ENCODE measurements around the gene TRAF4.

The TRAF4 gene

DNA sequence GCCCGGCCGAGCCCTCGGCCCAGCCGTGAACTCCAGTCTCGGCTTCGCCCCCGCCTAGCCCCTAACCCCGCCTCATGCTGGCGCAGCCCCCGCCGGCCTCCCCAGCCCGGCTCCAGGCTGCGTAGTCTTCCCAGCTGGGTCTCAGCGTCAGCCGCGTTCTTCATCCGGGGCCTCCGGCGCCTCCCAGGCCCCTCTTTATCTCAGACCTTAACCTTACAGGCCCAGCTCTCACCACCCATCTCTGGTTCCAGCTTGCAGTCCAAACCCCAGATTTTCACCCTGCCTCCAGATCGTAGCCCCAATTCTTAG is 32.1 kb upstream of the TRAF4 start, which contains the start of gene PROCA1:
Gene PROCA1, minus strand, starts transcription at position 166 of the 309 bp plus-strand sequence. CDS start 228 bp downstream, outside the sequence.
- no peak for TF ChIP-seq FOXP2 (optimal IDR thresholded peaks at IDR 0.05; ENCODE audit: borderline replicate concordance, extremely low read depth, extremely low read length, insufficient read depth)
- TF ChIP-seq POLR2AphosphoS5 (IDR thresholded peaks at IDR 0.05; ENCODE audit: low read depth, low read length) = no peak
- TF ChIP-seq, protein P1, sequence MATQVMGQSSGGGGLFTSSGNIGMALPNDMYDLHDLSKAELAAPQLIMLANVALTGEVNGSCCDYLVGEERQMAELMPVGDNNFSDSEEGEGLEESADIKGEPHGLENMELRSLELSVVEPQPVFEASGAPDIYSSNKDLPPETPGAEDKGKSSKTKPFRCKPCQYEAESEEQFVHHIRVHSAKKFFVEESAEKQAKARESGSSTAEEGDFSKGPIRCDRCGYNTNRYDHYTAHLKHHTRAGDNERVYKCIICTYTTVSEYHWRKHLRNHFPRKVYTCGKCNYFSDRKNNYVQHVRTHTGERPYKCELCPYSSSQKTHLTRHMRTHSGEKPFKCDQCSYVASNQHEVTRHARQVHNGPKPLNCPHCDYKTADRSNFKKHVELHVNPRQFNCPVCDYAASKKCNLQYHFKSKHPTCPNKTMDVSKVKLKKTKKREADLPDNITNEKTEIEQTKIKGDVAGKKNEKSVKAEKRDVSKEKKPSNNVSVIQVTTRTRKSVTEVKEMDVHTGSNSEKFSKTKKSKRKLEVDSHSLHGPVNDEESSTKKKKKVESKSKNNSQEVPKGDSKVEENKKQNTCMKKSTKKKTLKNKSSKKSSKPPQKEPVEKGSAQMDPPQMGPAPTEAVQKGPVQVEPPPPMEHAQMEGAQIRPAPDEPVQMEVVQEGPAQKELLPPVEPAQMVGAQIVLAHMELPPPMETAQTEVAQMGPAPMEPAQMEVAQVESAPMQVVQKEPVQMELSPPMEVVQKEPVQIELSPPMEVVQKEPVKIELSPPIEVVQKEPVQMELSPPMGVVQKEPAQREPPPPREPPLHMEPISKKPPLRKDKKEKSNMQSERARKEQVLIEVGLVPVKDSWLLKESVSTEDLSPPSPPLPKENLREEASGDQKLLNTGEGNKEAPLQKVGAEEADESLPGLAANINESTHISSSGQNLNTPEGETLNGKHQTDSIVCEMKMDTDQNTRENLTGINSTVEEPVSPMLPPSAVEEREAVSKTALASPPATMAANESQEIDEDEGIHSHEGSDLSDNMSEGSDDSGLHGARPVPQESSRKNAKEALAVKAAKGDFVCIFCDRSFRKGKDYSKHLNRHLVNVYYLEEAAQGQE (IDR thresholded peaks at IDR 0.05; ENCODE audit: insufficient read depth in 1 of 2, low read depth in 2 of 2, low read length in 2 of 2) = no peak
- TF ChIP-seq TAF1 (IDR thresholded peaks at IDR 0.05; ENCODE audit: borderline replicate concordance, insufficient read depth, low read length) = no peak

- TF ChIP-seq POLR2AphosphoS5 (IDR thresholded peaks at IDR 0.05; ENCODE audit: low read depth, low read length) = no peak
- TF ChIP-seq, protein P1 (IDR thresholded peaks at IDR 0.05; ENCODE audit: insufficient read depth in 1 of 2, low read depth in 2 of 2, low read length in 2 of 2) = no peak
- TF ChIP-seq FOXP2 (optimal IDR thresholded peaks at IDR 0.05; ENCODE audit: borderline replicate concordance, extremely low read depth, extremely low read length, insufficient read depth) = no peak
- TF ChIP-seq TAF1 (IDR thresholded peaks at IDR 0.05; ENCODE audit: borderline replicate concordance, insufficient read depth, low read length) = no peak
- TF ChIP-seq SIN3A (IDR thresholded peaks at IDR 0.05; ENCODE audit: borderline replicate concordance, insufficient read depth, low read length) = no peak
These were observed 31.6 kb upstream of the TRAF4 start for GRCh38 chr17:28712032-28712704.

GRCh38 chr17:28712705-28713415 is 31.0 kb upstream of the TRAF4 start:
- no peak for TF ChIP-seq FOXP2 (optimal IDR thresholded peaks at IDR 0.05; ENCODE audit: borderline replicate concordance, extremely low read depth, extremely low read length, insufficient read depth)
- TF ChIP-seq POLR2AphosphoS5 (IDR thresholded peaks at IDR 0.05; ENCODE audit: low read depth, low read length) = no peak
- TF ChIP-seq, protein P1 (IDR thresholded peaks at IDR 0.05; ENCODE audit: insufficient read depth in 1 of 2, low read depth in 2 of 2, low read length in 2 of 2) = no peak
- TF ChIP-seq SIN3A (IDR thresholded peaks at IDR 0.05; ENCODE audit: borderline replicate concordance, insufficient read depth, low read length) = no peak
- TF ChIP-seq TAF1 (IDR thresholded peaks at IDR 0.05; ENCODE audit: borderline replicate concordance, insufficient read depth, low read length) = no peak

DNA sequence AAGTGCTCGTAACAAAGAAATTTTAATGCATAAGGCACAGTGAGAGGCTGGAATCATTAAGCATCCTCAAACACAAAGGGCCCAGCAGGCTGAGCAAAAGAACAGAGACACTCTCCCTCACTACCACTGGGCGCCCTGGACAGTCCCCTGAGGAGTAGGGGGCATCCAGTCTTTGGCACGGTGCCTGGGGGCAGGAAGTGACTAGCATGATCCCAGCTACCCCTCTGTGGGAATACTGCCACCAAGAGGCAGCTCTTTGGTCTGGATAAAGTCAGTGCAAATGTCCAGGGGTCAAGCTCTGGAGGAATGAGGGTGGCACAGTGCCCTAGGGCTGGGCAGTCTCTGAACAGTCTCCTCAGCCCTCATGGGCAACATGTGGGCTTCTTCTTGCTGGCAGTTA is 29.5 kb upstream of the TRAF4 start:
- TF ChIP-seq SIN3A (IDR thresholded peaks at IDR 0.05; ENCODE audit: borderline replicate concordance, insufficient read depth, low read length) = no peak
- TF ChIP-seq, protein P1 (IDR thresholded peaks at IDR 0.05; ENCODE audit: insufficient read depth in 1 of 2, low read depth in 2 of 2, low read length in 2 of 2) = no peak
- no peak for TF ChIP-seq TAF1 (IDR thresholded peaks at IDR 0.05; ENCODE audit: borderline replicate concordance, insufficient read depth, low read length)
- TF ChIP-seq FOXP2 (optimal IDR thresholded peaks at IDR 0.05; ENCODE audit: borderline replicate concordance, extremely low read depth, extremely low read length, insufficient read depth) = no peak
- TF ChIP-seq POLR2AphosphoS5 (IDR thresholded peaks at IDR 0.05; ENCODE audit: low read depth, low read length) = no peak

All from PFSK-1 (cell line).